Gastroesophageal sphincter (tissue), 4 donors: ENCODE measurements around the gene ORAI2. TPM values are rescaled to one million over a fixed set of nuclear protein-coding genes. Genes with fewer than 3 reads are reported as not detected.
A peak's percentile ranks its signal among the peaks of the same experiment; 100 is the strongest.

Experiments used
- ATAC-seq: fragments of 150-250 bp; one replicate; pipeline ENCODE4 v1.9.1; 2016; ENCODE audit warnings: mild to moderate bottlenecking, moderate library complexity
- H3K27ac ChIP-seq, 4 donors: fragments of 200-600 bp; sonication (generic) in 3 of 4; 1 replicate in 3 of 4; 2 replicates in 1 of 4; pipeline ENCODE4 v1.5.1; 2016 to 2019
- H3K27me3 ChIP-seq: fragments of 200-600 bp; sonication (generic); one replicate; pipeline ENCODE4 v1.5.1; 2019
- H3K36me3 ChIP-seq, 2 donors: fragments of 200-600 bp; sonication (generic); one replicate each; pipeline ENCODE4 v1.5.1; 2019; ENCODE audit warnings: control low read depth in 1 of 2
- H3K4me1 ChIP-seq, 3 donors: fragments of 200-600 bp; sonication (generic); 1 replicate in 2 of 3; 2 replicates in 1 of 3; pipeline ENCODE4 v1.5.1; 2016 to 2019; ENCODE audit warnings: control low read depth in 2 of 3
- H3K4me3 ChIP-seq, 2 donors: fragments of 200-600 bp; sonication (generic); one replicate each; pipeline ENCODE4 v1.5.1; 2019; ENCODE audit warnings: mild to moderate bottlenecking in 1 of 2, moderate library complexity in 1 of 2
- H3K9me3 ChIP-seq, 3 donors: fragments of 200-600 bp; sonication (generic); one replicate each; pipeline ENCODE4 v1.5.1; 2017 to 2019; ENCODE audit warnings: control low read depth in 2 of 3
- CTCF ChIP-seq, 4 experiments: fragments of 200-600 bp in 2 of 4; fragments of 450-650 bp in 2 of 4; sonication (generic) in 1 of 4; IDR thresholded peaks; one replicate each; pipeline ENCODE4 v1.5.1; 2017 to 2019; ENCODE audit warnings: antibody characterized with exemption in 4 of 4, mild to moderate bottlenecking in 2 of 4, moderate library complexity in 2 of 4
- EP300 ChIP-seq: sonication (generic); formaldehyde crosslinking; IDR thresholded peaks from one replicate; pipeline ENCODE4 v1.6.1; 2017; ENCODE audit warnings: antibody characterized with exemption, mild to moderate bottlenecking
- POLR2A ChIP-seq, 2 donors: fragments of 450-650 bp; IDR thresholded peaks; one replicate each; pipeline ENCODE4 v1.6.1; 2017; ENCODE audit warnings: antibody characterized with exemption in 2 of 2, mild to moderate bottlenecking in 2 of 2, moderate library complexity in 1 of 2
- POLR2AphosphoS5 ChIP-seq: sonication (generic); formaldehyde crosslinking; IDR thresholded peaks from one replicate; pipeline ENCODE4 v1.6.1; 2017; ENCODE audit warnings: antibody characterized with exemption
- WGBS, 2 donors: methylation state at CpG; one replicate each; pipeline ENCODE4 v1.1.5; 2018; ENCODE audit warnings: low coverage in 1 of 2; 5-methylcytosine and 5-hydroxymethylcytosine counted together
- total RNA-seq, 4 donors: library from RNA; depleted of rRNA; stranded (reverse); fragments of >200 nt; gene quantifications; one replicate each; pipeline ENCODE4 v1.1.0, GENCODE V29; 2016

The ORAI2 gene
- total RNA-seq, 4 donors from 2014 or later: 3.3 to 15.6 (median 6.7) TPM

GRCh38 chr7:102392330-102392729 is 41.0 kb upstream of the ORAI2 start:
- H3K9me3 ChIP-seq: no peaks in the 10 kb centered on the region
- no peak overlapping the region for H3K27ac ChIP-seq
- no peak overlapping the region for H3K4me3 ChIP-seq
- H3K4me1 ChIP-seq: peaks cover 0 to 22% (median 5%) of the 10 kb centered on the region in 3 donors
- no peak for TF ChIP-seq POLR2A (IDR thresholded peaks at IDR 0.05)
- TF ChIP-seq EP300: no peak
- TF ChIP-seq POLR2AphosphoS5: no peak
- no peak for TF ChIP-seq CTCF (IDR thresholded peaks at IDR 0.05)
- no peak for ATAC-seq
- 100% methylated on average over 1 of the region's 1 CpG; no CpG with 5 or more reads in 1 of the 2 donors for WGBS, 2 donors
- H3K27me3 ChIP-seq: no peaks in the 10 kb centered on the region
- H3K36me3 ChIP-seq: peaks cover 0 to 26% of the 10 kb centered on the region in 2 donors

GRCh38 chr7:102393467-102393866 is 39.9 kb upstream of the ORAI2 start:
- Histone ChIP-seq H3K27ac (no peak overlapping the region), H3K27me3 (no peaks in the 10 kb centered on the region), H3K4me1 (peaks cover 0 to 33% (median 6%) of the 10 kb centered on the region in 3 donors), H3K4me3 (no peak overlapping the region), H3K36me3 (peaks cover 0 to 16% of the 10 kb centered on the region in 2 donors), H3K9me3 (no peaks in the 10 kb centered on the region)
- no peak for ATAC-seq
- no peak for TF ChIP-seq POLR2AphosphoS5
- no peak for TF ChIP-seq CTCF (IDR thresholded peaks at IDR 0.05)
- TF ChIP-seq POLR2A (IDR thresholded peaks at IDR 0.05): no peak
- no peak for TF ChIP-seq EP300
- 80 to 82% methylated on average over 5 to 6 of the region's 9 CpGs for WGBS, 2 donors

- peak overlapping the region; percentile 66 to 94 for H3K4me3 ChIP-seq
- no peak for TF ChIP-seq POLR2AphosphoS5
- TF ChIP-seq EP300: no peak
- no peak for TF ChIP-seq CTCF (IDR thresholded peaks at IDR 0.05)
- no peak for TF ChIP-seq POLR2A (IDR thresholded peaks at IDR 0.05)
- H3K27ac ChIP-seq: peak overlapping the region in 3 of 4 donors; percentile 83 to 89 (median 88)
- H3K9me3 ChIP-seq: no peaks in the 10 kb centered on the region
- H3K36me3 ChIP-seq: peaks cover 0 to 35% of the 10 kb centered on the region in 2 donors
- H3K4me1 ChIP-seq: peaks cover 0 to 32% (median 6%) of the 10 kb centered on the region in 3 donors
- 0 to 4% methylated on average over 2 to 7 of the region's 9 CpGs for WGBS, 2 donors
- H3K27me3 ChIP-seq: no peaks in the 10 kb centered on the region
- ATAC-seq: peak; percentile 1
Observed at GRCh38 chr7:102395592-102395872, 37.8 kb upstream of the ORAI2 start.

GRCh38 chr7:102395873-102396709 is 37.3 kb upstream of the ORAI2 start, which contains the start of gene PRKRIP1:
PRKRIP1 (plus strand) TSS chr7:102396363; CDS start chr7:102396412, 49 bp downstream.
- Histone ChIP-seq H3K27ac (peak within 1 kb of the TSS; percentile 61 to 89 (median 86)), H3K9me3 (no peaks in the 10 kb centered on the region), H3K4me3 (peak within 1 kb of the TSS; percentile 66 to 94), H3K4me1 (peaks cover 0 to 28% (median 6%) of the 10 kb centered on the region in 3 donors), H3K36me3 (peaks cover 0 to 41% of the 10 kb centered on the region in 2 donors), H3K27me3 (no peaks in the 10 kb centered on the region)
- ATAC-seq: peak; percentile 92
- 0% methylated on average over 3 to 16 of the region's 59 CpGs for whole genome bisulfite sequencing, 2 donors
- TF ChIP-seq POLR2A (IDR thresholded peaks at IDR 0.05) (peak in 1 of 2 donors; percentile 25), POLR2AphosphoS5 (peak; percentile 77), EP300 (no peak)

GRCh38 chr7:102396710-102397019 is 36.7 kb upstream of the ORAI2 start:
- ATAC-seq: no peak

More at GRCh38 chr7:102396710-102397019, 36.7 kb upstream of the ORAI2 start:
- Histone ChIP-seq H3K27me3 (no peaks in the 10 kb centered on the region), H3K9me3 (no peaks in the 10 kb centered on the region), H3K36me3 (peaks cover 0 to 45% of the 10 kb centered on the region in 2 donors), H3K4me1 (peaks cover 0 to 28% (median 6%) of the 10 kb centered on the region in 3 donors), H3K4me3 (peak overlapping the region; percentile 66 to 94), H3K27ac (peak overlapping the region; percentile 61 to 89 (median 86))
- 0 to 1% methylated on average over 2 to 12 of the region's 12 CpGs for WGBS, 2 donors
- TF ChIP-seq EP300 (no peak), CTCF (IDR thresholded peaks at IDR 0.05) (no peak), POLR2AphosphoS5 (no peak), POLR2A (IDR thresholded peaks at IDR 0.05) (no peak)
